ENCODE data around the gene GINS2. TPM values are rescaled to one million over a fixed set of nuclear protein-coding genes. Genes with fewer than 3 reads are reported as not detected.

Gene GINS2
- total RNA-seq, 1 donor from 2014 or later, result 0.25 TPM

GRCh38 chr16:85670840-85671239, 17.9 kb downstream of the GINS2 start:
- DNase-seq (ENCODE audit: extremely low spot score in 2 of 2), result no peak
- no peaks in the 10 kb centered on the region for H3K4me1 ChIP-seq
- no peak overlapping the region for H3K27ac ChIP-seq
- H3K36me3 ChIP-seq, result peaks cover 0 to 72% of the 10 kb centered on the region in 2 donors
- H3K9me3 ChIP-seq, result no peaks in the 10 kb centered on the region
- H3K27me3 ChIP-seq, result no peaks in the 10 kb centered on the region
- H3K4me3 ChIP-seq, result no peak overlapping the region
- TF ChIP-seq POLR2A (IDR thresholded peaks at IDR 0.05) (no peak), POLR2AphosphoS5 (IDR thresholded peaks at IDR 0.05; ENCODE audit: insufficient read depth in 1 of 2, low read depth in 1 of 2) (no peak)
- intact Hi-C loops (cut with DNase I), result no loop called here

GRCh38 chr16:85668676-85669424, 19.9 kb downstream of the GINS2 start:
- H3K4me3 ChIP-seq, result no peak overlapping the region
- TF ChIP-seq POLR2AphosphoS5 (IDR thresholded peaks at IDR 0.05; ENCODE audit: insufficient read depth in 1 of 2, low read depth in 1 of 2), result no peak
- TF ChIP-seq CTCF (IDR thresholded peaks at IDR 0.05), result no peak
- no peak for TF ChIP-seq POLR2A (IDR thresholded peaks at IDR 0.05)
- no peak for DNase-seq (ENCODE audit: extremely low spot score in 2 of 2)
- H3K4me1 ChIP-seq, result no peaks in the 10 kb centered on the region
- peaks cover 0 to 87% of the 10 kb centered on the region in 2 donors for H3K36me3 ChIP-seq
- intact Hi-C loops (cut with DNase I), result no loop called here
- no peaks in the 10 kb centered on the region for H3K9me3 ChIP-seq
- no peak overlapping the region for H3K27ac ChIP-seq
- H3K27me3 ChIP-seq, result no peaks in the 10 kb centered on the region

- intact Hi-C loops (cut with DNase I), result no loop called here
- H3K9me3 ChIP-seq, result no peaks in the 10 kb centered on the region
- H3K27me3 ChIP-seq, result no peaks in the 10 kb centered on the region
- DNase-seq (ENCODE audit: extremely low spot score in 2 of 2), result no peak
- TF ChIP-seq POLR2AphosphoS5 (IDR thresholded peaks at IDR 0.05; ENCODE audit: insufficient read depth in 1 of 2, low read depth in 1 of 2) (no peak), CTCF (IDR thresholded peaks at IDR 0.05) (no peak), POLR2A (IDR thresholded peaks at IDR 0.05) (no peak)
- H3K4me3 ChIP-seq, result no peak overlapping the region
- no peak overlapping the region for H3K27ac ChIP-seq
- H3K36me3 ChIP-seq, result peaks cover 0 to 94% of the 10 kb centered on the region in 2 donors
- no peaks in the 10 kb centered on the region for H3K4me1 ChIP-seq
Measured at GRCh38 chr16:85667841-85668413, 20.8 kb downstream of the GINS2 start.

- intact Hi-C loops (cut with DNase I), result no loop called here
- Histone ChIP-seq H3K4me3 (no peak overlapping the region), H3K9me3 (no peaks in the 10 kb centered on the region), H3K36me3 (peaks cover 0 to 88% of the 10 kb centered on the region in 2 donors), H3K27ac (no peak overlapping the region), H3K4me1 (no peaks in the 10 kb centered on the region), H3K27me3 (no peaks in the 10 kb centered on the region)
- no peak for DNase-seq (ENCODE audit: extremely low spot score in 2 of 2)
- TF ChIP-seq CTCF (IDR thresholded peaks at IDR 0.05) (no peak), POLR2A (IDR thresholded peaks at IDR 0.05) (no peak), POLR2AphosphoS5 (IDR thresholded peaks at IDR 0.05; ENCODE audit: insufficient read depth in 1 of 2, low read depth in 1 of 2) (no peak)
Measured at GRCh38 chr16:85667261-85667660, 21.5 kb downstream of the GINS2 start.

GRCh38 chr16:85665929-85666328, 22.8 kb downstream of the GINS2 start:
- H3K4me1 ChIP-seq, result no peaks in the 10 kb centered on the region
- H3K27ac ChIP-seq, result no peak overlapping the region
- no peak for DNase-seq (ENCODE audit: extremely low spot score in 2 of 2)
- H3K9me3 ChIP-seq, result no peaks in the 10 kb centered on the region
- intact Hi-C loops (cut with DNase I), result no loop called here
- H3K36me3 ChIP-seq, result peaks cover 0 to 88% of the 10 kb centered on the region in 2 donors
- no peak overlapping the region for H3K4me3 ChIP-seq
- TF ChIP-seq POLR2A (IDR thresholded peaks at IDR 0.05) (no peak), CTCF (IDR thresholded peaks at IDR 0.05) (no peak), POLR2AphosphoS5 (IDR thresholded peaks at IDR 0.05; ENCODE audit: insufficient read depth in 1 of 2, low read depth in 1 of 2) (no peak)
- no peaks in the 10 kb centered on the region for H3K27me3 ChIP-seq

Measured in vagina (tissue), 2 donors.